GM19193 (cell line): ENCODE data around the gene MTM1.

Source experiments
- POLR2A ChIP-seq: IDR thresholded peaks from 4 replicates; pipeline ENCODE4 v1.6.1; 2011; ENCODE audit not compliant: insufficient read depth, insufficient read length; ENCODE audit errors: extremely low read depth

MTM1 gene

GRCh38 chrX:150573106-150573505 is 4.7 kb downstream of the MTM1 start:
- TF ChIP-seq POLR2A = no peak

- TF ChIP-seq POLR2A = no peak
Measured at GRCh38 chrX:150573702-150574101, 5.3 kb downstream of the MTM1 start.

- no peak for TF ChIP-seq POLR2A
Measured at GRCh38 chrX:150574559-150575418, 6.4 kb downstream of the MTM1 start.

- TF ChIP-seq POLR2A = no peak
Measured at GRCh38 chrX:150575419-150575814, 7.0 kb downstream of the MTM1 start.

GRCh38 chrX:150577174-150577573 is 8.8 kb downstream of the MTM1 start:
- no peak for TF ChIP-seq POLR2A

- TF ChIP-seq POLR2A = no peak
Measured at GRCh38 chrX:150581093-150581775, 12.8 kb downstream of the MTM1 start.

- no peak for TF ChIP-seq POLR2A
Measured at GRCh38 chrX:150582338-150582948, 14.0 kb downstream of the MTM1 start.

- no peak for TF ChIP-seq POLR2A
Measured at GRCh38 chrX:150587585-150588503, 19.4 kb downstream of the MTM1 start.

GRCh38 chrX:150594584-150594983 is 26.2 kb downstream of the MTM1 start:
- TF ChIP-seq POLR2A = no peak

- no peak for TF ChIP-seq POLR2A
Measured at GRCh38 chrX:150599226-150599625, 30.8 kb downstream of the MTM1 start.

- no peak for TF ChIP-seq POLR2A
Measured at GRCh38 chrX:150602296-150602695, 33.9 kb downstream of the MTM1 start.

GRCh38 chrX:150602743-150603142 is 34.3 kb downstream of the MTM1 start:
- no peak for TF ChIP-seq POLR2A

GRCh38 chrX:150605603-150606002 is 37.2 kb downstream of the MTM1 start:
- TF ChIP-seq POLR2A = no peak

- no peak for TF ChIP-seq POLR2A
Measured at GRCh38 chrX:150607201-150607600, 38.8 kb downstream of the MTM1 start.

- TF ChIP-seq POLR2A = no peak
Measured at GRCh38 chrX:150610043-150610442, 41.6 kb downstream of the MTM1 start.
